ENCODE results near the gene WDR38.

WDR38 gene

GRCh38 chr9:124852829-124853531, at the start of gene WDR38:
Gene WDR38 (plus strand): TSS chr9:124853460. CDS start chr9:124853532, 72 bp downstream.
- DNase-seq, result peak; percentile 87

- DNase-seq, result no peak
Observed at GRCh38 chr9:124803911-124804310, 49.3 kb upstream of the WDR38 start.

- no peak for DNase-seq
Observed at GRCh38 chr9:124805186-124805585, 48.1 kb upstream of the WDR38 start.

- DNase-seq, result no peak
Observed at GRCh38 chr9:124808246-124808956, 44.9 kb upstream of the WDR38 start.

GRCh38 chr9:124809211-124809610, 44.0 kb upstream of the WDR38 start:
- no peak for DNase-seq

GRCh38 chr9:124809741-124810500, 43.3 kb upstream of the WDR38 start:
- no peak for DNase-seq

- DNase-seq, result no peak
Observed at GRCh38 chr9:124810663-124811355, 42.5 kb upstream of the WDR38 start.

GRCh38 chr9:124812441-124812876, 40.8 kb upstream of the WDR38 start:
- DNase-seq, result no peak

- DNase-seq, result no peak
Observed at GRCh38 chr9:124813041-124813440, 40.2 kb upstream of the WDR38 start.

GRCh38 chr9:124813501-124814163, 39.6 kb upstream of the WDR38 start:
- DNase-seq, result no peak

- no peak for DNase-seq
Observed at GRCh38 chr9:124814164-124814535, 39.1 kb upstream of the WDR38 start.

GRCh38 chr9:124815601-124816000, 37.7 kb upstream of the WDR38 start:
- DNase-seq, result no peak

- peak; percentile 26 for DNase-seq
Observed at GRCh38 chr9:124818431-124819281, 34.6 kb upstream of the WDR38 start.

GRCh38 chr9:124820698-124821623, 32.3 kb upstream of the WDR38 start:
- no peak for DNase-seq

GRCh38 chr9:124828489-124829333, 24.5 kb upstream of the WDR38 start:
- DNase-seq, result no peak

- no peak for DNase-seq
Observed at GRCh38 chr9:124829334-124829669, 24.0 kb upstream of the WDR38 start.

- DNase-seq, result no peak
Observed at GRCh38 chr9:124830593-124830992, 22.7 kb upstream of the WDR38 start.

- peak; percentile 38 for DNase-seq
Observed at GRCh38 chr9:124831642-124832364, 21.5 kb upstream of the WDR38 start.

- DNase-seq, result no peak
Observed at GRCh38 chr9:124834591-124834990, 18.7 kb upstream of the WDR38 start.

All from hematopoietic multipotent progenitor cell treated with erythropoietin and hydrocortisone succinate and interleukin-3 and kit ligand, for 6 days (in vitro differentiated cells).